Activated CD4-positive, alpha-beta T cell treated with anti-CD3 and anti-CD28 coated beads for 48 hours (primary cell): Measurements from ENCODE around the gene ASB1.

Experiments used
- DNase-seq: peaks from one replicate; pipeline ENCODE4 v3.0.0-alpha.2; 2020

ASB1 gene

GRCh38 chr2:238498188-238498587, 71.5 kb downstream of the ASB1 start:
- DNase-seq, result no peak

DNA sequence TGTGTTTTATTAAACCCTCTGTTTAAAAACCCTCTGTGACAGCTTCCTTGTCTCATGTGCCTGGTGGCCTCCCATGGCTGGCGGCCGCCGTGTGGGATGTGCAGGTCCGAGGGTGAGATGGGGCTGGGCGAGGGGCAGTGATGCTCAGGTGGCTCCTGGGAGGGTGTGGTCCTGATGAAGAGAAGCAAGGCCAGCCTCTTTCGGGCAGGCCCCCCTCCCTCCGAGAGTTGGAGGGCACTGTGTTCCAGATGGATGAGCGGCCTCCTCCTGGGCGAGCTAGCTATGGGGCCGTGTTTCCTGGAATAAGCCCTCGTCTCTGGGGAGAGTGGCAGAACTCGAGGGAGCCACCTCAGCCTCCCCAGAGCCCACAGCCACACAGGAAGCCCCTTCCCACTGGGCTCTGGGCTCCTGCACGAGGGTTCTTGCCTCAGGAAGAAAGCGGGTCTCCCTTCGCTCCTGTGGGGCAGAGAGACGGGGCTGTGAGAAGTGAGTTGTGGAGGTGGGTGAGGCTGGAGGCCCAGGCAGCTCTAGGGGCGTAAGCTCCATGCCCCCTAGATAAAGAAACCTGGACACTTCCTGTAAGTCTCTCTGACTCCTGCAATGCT, 72.1 kb downstream of the ASB1 start:
- no peak for DNase-seq

- DNase-seq, result no peak
Measured at GRCh38 chr2:238499731-238500580, 73.2 kb downstream of the ASB1 start.

GRCh38 chr2:238501311-238501710, 74.6 kb downstream of the ASB1 start:
- DNase-seq, result no peak
